ENCODE data around the gene RALGPS1. TPM values are rescaled to one million over a fixed set of nuclear protein-coding genes. Genes with fewer than 3 reads are reported as not detected.
"Not testable (repeated sequence)": the region's sequence is repeated elsewhere in the genome, so short reads cannot be mapped to it uniquely, and the experiment has no call there.

RALGPS1 gene
- total and polyA plus RNA-seq, 2 donors (not counting 1 experiment from before 2014, with no cell fraction given) = 2.0 to 5.9 TPM

DNA sequence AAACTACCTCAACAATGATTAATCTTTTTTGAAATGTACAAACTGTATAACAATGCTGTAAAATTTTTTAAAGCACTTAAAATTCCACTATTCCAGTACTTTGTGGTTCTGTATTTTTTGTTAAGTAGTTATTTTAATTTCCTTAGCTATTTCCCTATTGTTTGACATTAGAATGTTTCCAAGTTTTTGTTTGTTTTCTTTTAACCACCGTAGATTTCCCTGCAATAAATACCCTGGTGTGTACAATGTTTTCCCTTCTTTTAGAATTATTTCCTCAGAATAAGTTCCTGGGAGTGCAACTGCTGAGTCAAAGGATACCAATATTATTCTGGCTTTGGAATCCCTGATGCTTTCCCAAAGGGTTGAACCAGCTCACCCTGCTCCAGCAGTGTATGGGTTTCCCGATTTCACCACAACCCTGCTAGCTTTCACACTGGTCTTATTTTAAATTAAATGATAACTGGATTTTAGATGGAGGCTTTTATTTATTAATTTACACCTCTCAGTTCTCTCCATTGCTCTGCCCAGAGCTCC, 228.4 kb downstream of the RALGPS1 start:
- no peak for DNase-seq (ENCODE audit: low read depth in 2 of 2)
- H3K27me3 ChIP-seq (ENCODE audit: control insufficient read depth, insufficient read depth, low read length) = no peaks in the 10 kb centered on the region
- H3K79me2 ChIP-seq (ENCODE audit: control insufficient read depth, insufficient read depth, low read length) = no peaks in the 10 kb centered on the region
- H3K36me3 ChIP-seq (ENCODE audit: control insufficient read depth, insufficient read depth, low read length) = no peaks in the 10 kb centered on the region
- TF ChIP-seq, protein P1, sequence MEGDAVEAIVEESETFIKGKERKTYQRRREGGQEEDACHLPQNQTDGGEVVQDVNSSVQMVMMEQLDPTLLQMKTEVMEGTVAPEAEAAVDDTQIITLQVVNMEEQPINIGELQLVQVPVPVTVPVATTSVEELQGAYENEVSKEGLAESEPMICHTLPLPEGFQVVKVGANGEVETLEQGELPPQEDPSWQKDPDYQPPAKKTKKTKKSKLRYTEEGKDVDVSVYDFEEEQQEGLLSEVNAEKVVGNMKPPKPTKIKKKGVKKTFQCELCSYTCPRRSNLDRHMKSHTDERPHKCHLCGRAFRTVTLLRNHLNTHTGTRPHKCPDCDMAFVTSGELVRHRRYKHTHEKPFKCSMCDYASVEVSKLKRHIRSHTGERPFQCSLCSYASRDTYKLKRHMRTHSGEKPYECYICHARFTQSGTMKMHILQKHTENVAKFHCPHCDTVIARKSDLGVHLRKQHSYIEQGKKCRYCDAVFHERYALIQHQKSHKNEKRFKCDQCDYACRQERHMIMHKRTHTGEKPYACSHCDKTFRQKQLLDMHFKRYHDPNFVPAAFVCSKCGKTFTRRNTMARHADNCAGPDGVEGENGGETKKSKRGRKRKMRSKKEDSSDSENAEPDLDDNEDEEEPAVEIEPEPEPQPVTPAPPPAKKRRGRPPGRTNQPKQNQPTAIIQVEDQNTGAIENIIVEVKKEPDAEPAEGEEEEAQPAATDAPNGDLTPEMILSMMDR (conservative IDR thresholded peaks at IDR 0.05 in 1 of 2, IDR thresholded peaks at IDR 0.05 in 1 of 2; ENCODE audit: low read depth in 1 of 2, low read length in 2 of 2) = no peak
- TF ChIP-seq EZH2 (IDR thresholded peaks at IDR 0.05; ENCODE audit: low read length, missing control alignments) = no peak
- no peak overlapping the region for H3K9ac ChIP-seq (ENCODE audit: insufficient read depth, low read length)
- no peaks in the 10 kb centered on the region for H4K20me1 ChIP-seq (ENCODE audit: control insufficient read depth, extremely low read depth, insufficient read depth, low read length)
- no peak overlapping the region for H3K27ac ChIP-seq (ENCODE audit: insufficient read depth, low read length)
- H3K4me3 ChIP-seq (replicated peaks in 1 of 4; ENCODE audit: control extremely low read depth in 1 of 4, insufficient read depth in 1 of 4, low read depth in 3 of 4, low read length in 4 of 4) = no peak overlapping the region
- H2AFZ ChIP-seq (ENCODE audit: low read length) = no peak overlapping the region
- H3K4me2 ChIP-seq (ENCODE audit: extremely low read depth, insufficient read depth, low read length) = no peak overlapping the region
- H3K9me3 ChIP-seq (ENCODE audit: control insufficient read depth, insufficient read depth, low read depth, low read length) = no peaks in the 10 kb centered on the region
- H3K4me1 ChIP-seq (ENCODE audit: control insufficient read depth, extremely low read depth, insufficient read depth, low read length) = no peaks in the 10 kb centered on the region

DNA sequence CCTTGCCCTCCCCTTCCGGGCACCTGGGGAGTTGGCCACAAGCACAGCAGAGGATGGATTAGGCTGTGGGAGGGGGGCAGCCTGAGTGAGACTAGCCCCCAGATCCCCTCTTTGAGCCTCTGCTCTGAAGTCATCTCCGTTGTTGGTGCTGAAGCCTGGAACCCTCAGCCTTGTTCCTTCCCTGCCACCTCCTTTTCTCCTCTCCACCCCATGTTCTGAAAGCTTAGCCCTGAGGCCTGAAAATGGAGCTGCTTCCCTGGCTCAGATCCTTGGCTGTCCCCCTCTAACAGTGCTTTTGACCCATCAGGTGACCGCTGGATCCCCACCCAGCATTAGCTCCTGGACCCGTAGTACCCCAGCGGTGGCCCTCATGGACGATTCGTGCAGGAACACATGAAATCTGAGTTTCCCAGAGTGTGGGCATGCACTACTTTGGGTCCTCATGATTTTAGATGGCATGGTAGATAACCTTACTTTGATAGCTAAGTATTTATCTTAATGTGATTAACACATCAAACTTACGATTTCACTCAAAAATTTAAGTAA, 229.4 kb downstream of the RALGPS1 start:
- H3K4me1 ChIP-seq (ENCODE audit: control insufficient read depth, extremely low read depth, insufficient read depth, low read length) = no peaks in the 10 kb centered on the region
- H3K9ac ChIP-seq (ENCODE audit: insufficient read depth, low read length) = no peak overlapping the region
- TF ChIP-seq, protein P1 (conservative IDR thresholded peaks at IDR 0.05 in 1 of 2, IDR thresholded peaks at IDR 0.05 in 1 of 2; ENCODE audit: low read depth in 1 of 2, low read length in 2 of 2) = no peak
- TF ChIP-seq EZH2 (IDR thresholded peaks at IDR 0.05; ENCODE audit: low read length, missing control alignments) = no peak
- no peak overlapping the region for H3K27ac ChIP-seq (ENCODE audit: insufficient read depth, low read length)
- no peaks in the 10 kb centered on the region for H3K79me2 ChIP-seq (ENCODE audit: control insufficient read depth, insufficient read depth, low read length)
- H3K9me3 ChIP-seq (ENCODE audit: control insufficient read depth, insufficient read depth, low read depth, low read length) = no peaks in the 10 kb centered on the region
- H4K20me1 ChIP-seq (ENCODE audit: control insufficient read depth, extremely low read depth, insufficient read depth, low read length) = no peaks in the 10 kb centered on the region
- H3K27me3 ChIP-seq (ENCODE audit: control insufficient read depth, insufficient read depth, low read length) = no peaks in the 10 kb centered on the region
- H3K36me3 ChIP-seq (ENCODE audit: control insufficient read depth, insufficient read depth, low read length) = no peaks in the 10 kb centered on the region
- no peak for DNase-seq (ENCODE audit: low read depth in 2 of 2)
- no peak overlapping the region for H3K4me3 ChIP-seq (replicated peaks in 1 of 4; ENCODE audit: control extremely low read depth in 1 of 4, insufficient read depth in 1 of 4, low read depth in 3 of 4, low read length in 4 of 4)
- H2AFZ ChIP-seq (ENCODE audit: low read length) = no peak overlapping the region
- no peak overlapping the region for H3K4me2 ChIP-seq (ENCODE audit: extremely low read depth, insufficient read depth, low read length)

DNA sequence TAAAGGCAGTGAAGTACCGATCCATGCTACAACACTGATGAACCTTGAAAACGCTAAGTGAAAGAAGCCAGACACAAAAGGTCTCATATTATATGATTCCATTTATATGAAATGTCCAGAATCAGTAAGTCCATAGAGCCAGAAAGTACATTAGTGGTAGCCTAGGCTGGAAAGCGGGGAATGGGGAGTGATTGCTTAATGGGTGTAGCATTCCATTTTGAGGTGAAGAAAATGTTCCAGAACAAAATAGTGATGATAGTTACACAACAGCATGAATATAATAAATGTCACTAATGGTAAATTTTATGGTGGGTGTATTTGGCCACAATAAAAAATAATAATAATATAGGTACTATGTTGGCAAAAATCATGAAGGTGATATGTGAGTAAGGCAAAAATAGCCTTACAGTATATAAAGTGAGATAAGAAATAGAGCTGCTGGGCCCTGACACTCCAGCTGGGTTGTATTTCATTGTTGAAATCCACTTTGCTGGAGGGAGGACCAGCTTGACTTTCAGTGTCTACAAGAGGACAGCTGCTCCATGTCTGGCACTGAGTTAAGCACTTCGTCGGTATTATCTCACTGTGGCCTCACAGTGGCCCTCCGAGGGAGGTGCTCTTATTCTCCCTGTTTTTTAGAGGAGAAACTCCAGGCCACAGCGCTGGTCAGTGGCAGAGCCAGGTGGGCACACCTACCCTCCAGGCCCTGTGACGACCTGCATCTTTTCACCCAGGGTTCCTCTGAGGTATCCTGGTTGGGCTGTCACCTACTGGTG, 230.3 kb downstream of the RALGPS1 start:
- no peak for TF ChIP-seq EZH2 (IDR thresholded peaks at IDR 0.05; ENCODE audit: low read length, missing control alignments)
- TF ChIP-seq, protein P1 (conservative IDR thresholded peaks at IDR 0.05 in 1 of 2, IDR thresholded peaks at IDR 0.05 in 1 of 2; ENCODE audit: low read depth in 1 of 2, low read length in 2 of 2) = no peak

DNA sequence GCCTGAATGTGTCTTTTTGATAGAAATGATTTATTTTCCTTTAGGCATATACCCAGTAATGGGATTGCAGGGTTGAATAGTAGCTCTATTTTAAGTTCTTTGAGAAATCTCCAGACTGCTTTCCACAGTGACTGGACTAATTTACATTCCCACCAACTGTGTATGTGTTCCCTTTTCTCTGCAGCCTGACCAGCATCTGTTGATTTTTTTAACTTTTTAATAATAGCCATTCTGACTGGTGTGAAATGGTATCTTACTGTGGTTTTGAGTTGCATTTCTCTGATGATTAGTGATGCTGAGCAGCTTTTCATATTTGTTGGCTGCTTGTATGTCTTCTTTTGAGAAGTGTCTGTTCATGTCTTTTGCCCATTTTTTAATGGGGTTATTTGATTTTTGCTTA, 232.3 kb downstream of the RALGPS1 start:
- not testable (repeated sequence) for H4K20me1 ChIP-seq (ENCODE audit: control insufficient read depth, extremely low read depth, insufficient read depth, low read length); H3K4me2 ChIP-seq (ENCODE audit: extremely low read depth, insufficient read depth, low read length); H3K79me2 ChIP-seq (ENCODE audit: control insufficient read depth, insufficient read depth, low read length); H3K9ac ChIP-seq (ENCODE audit: insufficient read depth, low read length); H3K4me1 ChIP-seq (ENCODE audit: control insufficient read depth, extremely low read depth, insufficient read depth, low read length); H3K4me3 ChIP-seq (replicated peaks in 1 of 4; ENCODE audit: control extremely low read depth in 1 of 4, insufficient read depth in 1 of 4, low read depth in 3 of 4, low read length in 4 of 4); H3K9me3 ChIP-seq (ENCODE audit: control insufficient read depth, insufficient read depth, low read depth, low read length); H3K27ac ChIP-seq (ENCODE audit: insufficient read depth, low read length); H2AFZ ChIP-seq (ENCODE audit: low read length); H3K27me3 ChIP-seq (ENCODE audit: control insufficient read depth, insufficient read depth, low read length); H3K36me3 ChIP-seq (ENCODE audit: control insufficient read depth, insufficient read depth, low read length)
- peak in 1 of 2 donors; percentile 68 for DNase-seq (ENCODE audit: low read depth in 2 of 2)

More for the DNA sequence above, 230.3 kb downstream of the RALGPS1 start:
- Histone ChIP-seq H3K4me3 (replicated peaks in 1 of 4; ENCODE audit: control extremely low read depth in 1 of 4, insufficient read depth in 1 of 4, low read depth in 3 of 4, low read length in 4 of 4) (no peak overlapping the region), H3K4me2 (ENCODE audit: extremely low read depth, insufficient read depth, low read length) (no peak overlapping the region), H2AFZ (ENCODE audit: low read length) (no peak overlapping the region), H3K79me2 (ENCODE audit: control insufficient read depth, insufficient read depth, low read length) (no peaks in the 10 kb centered on the region), H3K27ac (ENCODE audit: insufficient read depth, low read length) (no peak overlapping the region), H3K9ac (ENCODE audit: insufficient read depth, low read length) (no peak overlapping the region), H3K9me3 (ENCODE audit: control insufficient read depth, insufficient read depth, low read depth, low read length) (no peaks in the 10 kb centered on the region), H3K36me3 (ENCODE audit: control insufficient read depth, insufficient read depth, low read length) (no peaks in the 10 kb centered on the region), H3K27me3 (ENCODE audit: control insufficient read depth, insufficient read depth, low read length) (no peaks in the 10 kb centered on the region), H3K4me1 (ENCODE audit: control insufficient read depth, extremely low read depth, insufficient read depth, low read length) (no peaks in the 10 kb centered on the region), H4K20me1 (ENCODE audit: control insufficient read depth, extremely low read depth, insufficient read depth, low read length) (no peaks in the 10 kb centered on the region)
- DNase-seq (ENCODE audit: low read depth in 2 of 2) = peak in 1 of 2 donors; percentile 72

All from fibroblast of lung (primary cell).